ENCODE measurements around the gene PLEKHG4B.
"Not testable (repeated sequence)": the region's sequence is repeated elsewhere in the genome, so short reads cannot be mapped to it uniquely, and the experiment has no call there.

The PLEKHG4B gene

GRCh38 chr5:95241-95980 is 3.4 kb downstream of the PLEKHG4B start:
- DNase-seq (ENCODE audit: low spot score) = no peak

- DNase-seq (ENCODE audit: low spot score) = no peak
These were observed 5.2 kb downstream of the PLEKHG4B start for GRCh38 chr5:96976-97660.

- DNase-seq (ENCODE audit: low spot score) = no peak
These were observed 7.8 kb downstream of the PLEKHG4B start for GRCh38 chr5:99815-100214.

GRCh38 chr5:102411-103043 is 10.6 kb downstream of the PLEKHG4B start:
- no peak for DNase-seq (ENCODE audit: low spot score)

- not testable (repeated sequence) for DNase-seq (ENCODE audit: low spot score)
These were observed 12.1 kb downstream of the PLEKHG4B start for GRCh38 chr5:104106-104505.

- no peak for DNase-seq (ENCODE audit: low spot score)
These were observed 12.9 kb downstream of the PLEKHG4B start for GRCh38 chr5:104778-105296.

GRCh38 chr5:105504-106070 is 13.6 kb downstream of the PLEKHG4B start:
- no peak for DNase-seq (ENCODE audit: low spot score)

- DNase-seq (ENCODE audit: low spot score) = no peak
These were observed 14.6 kb downstream of the PLEKHG4B start for GRCh38 chr5:106587-106986.

- DNase-seq (ENCODE audit: low spot score) = no peak
These were observed 15.6 kb downstream of the PLEKHG4B start for GRCh38 chr5:107526-107925.

GRCh38 chr5:109826-110225 is 17.9 kb downstream of the PLEKHG4B start:
- DNase-seq (ENCODE audit: low spot score) = no peak

- DNase-seq (ENCODE audit: low spot score) = no peak
These were observed 18.4 kb downstream of the PLEKHG4B start for GRCh38 chr5:110270-110888.

- DNase-seq (ENCODE audit: low spot score) = no peak
These were observed 19.2 kb downstream of the PLEKHG4B start for GRCh38 chr5:111171-111570.

- no peak for DNase-seq (ENCODE audit: low spot score)
These were observed 27.6 kb downstream of the PLEKHG4B start for GRCh38 chr5:119486-120097.

GRCh38 chr5:121432-121831 is 29.5 kb downstream of the PLEKHG4B start:
- no peak for DNase-seq (ENCODE audit: low spot score)

- no peak for DNase-seq (ENCODE audit: low spot score)
These were observed 33.8 kb downstream of the PLEKHG4B start for GRCh38 chr5:125815-126214.

- no peak for DNase-seq (ENCODE audit: low spot score)
These were observed 34.8 kb downstream of the PLEKHG4B start for GRCh38 chr5:126806-127205.

- no peak for DNase-seq (ENCODE audit: low spot score)
These were observed 35.9 kb downstream of the PLEKHG4B start for GRCh38 chr5:127886-128285.

- DNase-seq (ENCODE audit: low spot score) = no peak
These were observed 36.5 kb downstream of the PLEKHG4B start for GRCh38 chr5:128446-128845.

GRCh38 chr5:129148-129547 is 37.2 kb downstream of the PLEKHG4B start:
- DNase-seq (ENCODE audit: low spot score) = no peak

GRCh38 chr5:129820-130219 is 37.9 kb downstream of the PLEKHG4B start:
- no peak for DNase-seq (ENCODE audit: low spot score)

GRCh38 chr5:130601-131131 is 38.7 kb downstream of the PLEKHG4B start:
- DNase-seq (ENCODE audit: low spot score) = no peak

GRCh38 chr5:136901-137300 is 44.9 kb downstream of the PLEKHG4B start:
- no peak for DNase-seq (ENCODE audit: low spot score)
